HUDEP-2 (cell line): ENCODE measurements around the gene AUTS2.

Experiments used
- DNase-seq, 76 experiments: peaks; one replicate each; lab custom pipeline; 2025; ENCODE audit not compliant: unreplicated experiment in 76 of 76; lab: John Stamatoyannopoulos, UW

Gene AUTS2

DNA sequence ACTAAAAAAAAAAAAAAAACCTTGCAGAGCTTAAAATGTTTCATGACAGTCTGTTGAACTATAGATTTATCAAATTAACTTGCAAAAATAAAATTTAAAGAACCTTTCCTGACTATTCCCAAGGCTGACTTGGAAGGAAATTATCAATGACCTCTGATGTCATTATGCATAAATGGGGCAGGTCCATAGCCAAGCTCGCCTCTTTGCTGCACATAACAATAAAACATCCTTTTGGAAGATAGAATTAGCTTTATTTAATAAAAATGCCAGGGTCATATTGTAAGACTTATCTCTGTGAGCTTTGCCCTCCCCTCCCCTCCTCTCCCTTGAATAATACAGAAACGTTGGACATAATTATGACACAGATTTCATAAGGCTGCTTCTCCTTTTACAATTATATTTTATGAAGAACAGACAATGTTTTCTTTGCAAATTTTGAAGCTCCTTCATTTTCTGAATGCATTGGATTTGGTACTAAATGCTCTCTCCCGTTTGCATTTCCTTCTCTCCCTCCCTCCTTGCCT, 444.8 kb downstream of the AUTS2 start:
- DNase-seq: no peak

DNA sequence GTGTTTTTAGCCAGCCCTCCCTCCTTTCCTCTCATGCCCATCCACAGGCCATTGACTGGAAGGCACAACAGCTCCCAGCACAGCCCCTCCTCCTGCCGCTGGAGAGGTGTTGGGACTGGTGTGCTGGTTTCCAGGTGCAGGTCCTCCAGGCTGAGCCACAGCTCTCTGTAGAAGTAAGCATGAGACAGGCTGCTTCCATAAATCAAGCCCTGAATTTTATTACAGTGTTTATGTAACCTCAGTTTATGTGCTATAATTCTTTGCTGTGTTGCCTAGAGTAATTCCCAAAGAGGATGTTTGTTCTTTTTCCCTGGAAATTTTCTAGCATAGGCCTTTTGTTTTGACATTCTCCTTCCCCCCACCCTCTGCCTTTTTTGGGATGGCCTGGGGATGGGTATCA, 445.8 kb downstream of the AUTS2 start:
- no peak for DNase-seq

DNA sequence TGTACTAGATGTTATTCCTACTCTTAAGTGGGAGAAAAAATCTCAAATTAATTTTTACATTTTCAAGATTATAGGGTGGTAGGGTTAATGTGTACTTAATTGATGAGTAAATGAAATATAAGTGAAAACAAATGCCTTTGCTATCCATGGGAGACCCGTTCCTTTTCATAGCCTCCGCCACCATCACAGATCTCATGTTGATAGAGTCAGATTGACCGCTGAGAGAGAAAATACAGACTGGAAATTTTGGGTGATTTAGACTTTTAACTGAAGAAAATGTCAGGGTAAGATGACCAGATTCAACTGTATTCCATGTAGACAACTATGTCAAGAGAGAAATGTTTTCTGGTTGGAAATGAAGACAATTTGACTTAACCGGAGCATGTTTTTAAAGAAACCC, 446.2 kb downstream of the AUTS2 start:
- no peak for DNase-seq

DNA sequence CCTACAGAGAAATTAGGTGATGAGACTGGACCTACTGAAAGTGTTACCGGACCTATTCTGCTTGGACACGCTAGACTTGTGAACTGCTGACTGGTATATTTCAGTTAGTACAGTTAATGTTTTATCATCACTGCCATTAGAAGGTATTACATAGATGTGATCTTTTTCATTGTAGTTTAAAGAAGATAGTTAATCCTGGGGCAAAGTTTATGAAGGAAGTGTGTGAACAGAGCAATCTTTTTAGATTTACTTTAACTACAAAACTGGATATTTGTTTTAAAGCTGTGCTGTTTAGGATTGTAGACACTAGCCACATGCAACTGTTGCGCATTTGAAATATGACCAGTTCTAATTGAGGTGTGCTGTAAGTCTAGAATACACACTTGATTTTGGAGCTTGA, 446.7 kb downstream of the AUTS2 start:
- no peak for DNase-seq

DNA sequence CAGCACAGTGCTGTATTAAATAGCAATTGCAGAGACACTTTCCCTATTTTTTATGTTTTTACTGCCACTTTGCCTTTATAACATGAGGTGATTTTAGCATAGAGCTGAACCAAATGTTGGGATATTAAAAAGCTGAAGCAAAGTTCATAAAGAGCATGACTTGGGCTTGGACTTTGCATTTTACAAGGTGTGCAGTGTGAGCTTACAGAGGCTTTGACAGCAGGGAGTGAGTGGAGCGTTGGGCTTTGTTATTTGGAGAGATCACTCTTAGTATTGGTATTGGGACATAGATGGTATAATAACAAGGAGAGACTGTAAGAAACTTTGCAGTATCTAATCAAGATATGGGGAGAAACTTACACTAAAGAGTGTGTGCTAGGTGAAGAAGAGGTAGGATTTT, 449.1 kb downstream of the AUTS2 start:
- no peak for DNase-seq

DNA sequence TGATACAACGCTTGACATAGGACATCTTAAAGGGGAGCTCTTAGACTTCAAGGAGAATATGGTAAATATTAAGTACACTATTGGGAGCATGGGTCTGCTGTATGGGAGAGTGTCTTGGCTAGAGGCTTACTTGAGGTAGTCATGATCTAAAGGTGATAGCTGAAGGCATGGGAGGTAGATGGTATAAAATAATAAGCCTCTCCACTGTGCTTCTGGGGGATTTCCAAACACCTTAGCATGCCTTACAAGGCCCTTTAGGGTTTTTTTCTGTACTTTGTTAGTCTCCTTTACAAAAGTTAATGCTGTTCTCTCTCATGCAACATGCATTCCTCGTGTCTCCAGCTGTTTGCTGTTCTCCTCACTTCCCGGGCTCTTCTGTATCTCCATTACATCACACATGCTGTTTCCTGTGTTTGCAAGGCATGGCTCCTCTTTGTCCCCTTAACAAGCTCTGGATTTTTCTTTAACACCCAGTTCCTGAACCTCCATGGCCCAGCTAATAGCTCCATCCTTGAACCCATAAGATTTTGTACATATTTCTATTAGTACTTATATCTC, 449.7 kb downstream of the AUTS2 start:
- DNase-seq: no peak

DNA sequence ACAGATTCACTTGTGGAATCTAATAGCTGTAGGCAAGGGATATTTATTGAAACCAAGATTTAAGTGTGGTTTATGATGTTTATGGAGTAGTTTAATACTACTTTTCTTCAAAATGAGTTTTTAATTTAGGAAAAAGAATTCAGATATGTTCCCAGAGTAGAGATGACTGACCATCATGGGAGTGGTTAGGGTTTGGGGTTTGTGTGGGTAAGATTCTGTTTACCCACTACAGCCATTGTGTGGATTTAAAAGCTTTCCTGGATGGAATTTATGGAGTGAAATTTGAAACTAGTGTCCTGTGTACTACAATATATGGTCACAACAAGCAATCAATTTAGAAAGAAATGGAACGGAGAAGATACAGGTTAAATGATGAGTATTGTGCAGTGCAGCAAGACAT, 453.5 kb downstream of the AUTS2 start:
- no peak for DNase-seq

DNA sequence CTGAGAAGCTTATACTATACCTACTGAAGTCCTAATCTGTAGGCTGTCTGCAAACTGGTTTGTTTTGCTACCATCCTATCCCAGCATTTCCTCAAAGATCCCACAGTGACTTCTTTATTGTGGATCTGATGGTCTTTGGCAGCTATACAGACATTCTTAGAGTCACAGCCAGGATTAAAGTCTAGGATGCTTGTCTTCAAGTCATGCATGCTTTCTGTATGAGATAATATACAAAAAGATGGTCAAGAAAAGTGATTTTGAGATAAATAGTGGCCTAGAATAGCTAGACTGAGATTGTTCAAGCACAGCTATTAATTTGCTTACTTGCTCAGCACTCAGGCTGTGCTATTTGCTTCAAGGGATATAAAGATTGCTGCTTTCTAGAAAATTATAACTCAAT, 454.4 kb downstream of the AUTS2 start:
- DNase-seq: no peak

DNA sequence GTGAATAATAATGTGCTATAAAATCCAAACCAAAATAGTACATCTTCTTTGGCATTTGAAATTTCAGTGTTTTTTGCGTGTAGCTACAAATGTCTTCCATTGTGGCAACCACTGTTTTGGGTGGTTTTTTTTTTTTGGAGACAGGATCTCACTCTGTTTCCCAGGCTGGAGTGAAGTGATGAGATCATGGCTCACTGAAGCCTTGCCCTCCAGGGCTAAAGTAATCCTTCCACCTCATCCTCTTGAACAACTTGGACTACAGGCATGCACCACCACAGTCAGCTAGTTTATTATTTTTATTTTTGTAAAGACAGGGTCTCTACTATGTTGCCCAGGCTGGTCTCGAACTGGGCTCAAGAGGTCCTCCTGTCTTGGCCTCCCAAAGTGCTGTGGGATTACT, 455.1 kb downstream of the AUTS2 start:
- no peak for DNase-seq

DNA sequence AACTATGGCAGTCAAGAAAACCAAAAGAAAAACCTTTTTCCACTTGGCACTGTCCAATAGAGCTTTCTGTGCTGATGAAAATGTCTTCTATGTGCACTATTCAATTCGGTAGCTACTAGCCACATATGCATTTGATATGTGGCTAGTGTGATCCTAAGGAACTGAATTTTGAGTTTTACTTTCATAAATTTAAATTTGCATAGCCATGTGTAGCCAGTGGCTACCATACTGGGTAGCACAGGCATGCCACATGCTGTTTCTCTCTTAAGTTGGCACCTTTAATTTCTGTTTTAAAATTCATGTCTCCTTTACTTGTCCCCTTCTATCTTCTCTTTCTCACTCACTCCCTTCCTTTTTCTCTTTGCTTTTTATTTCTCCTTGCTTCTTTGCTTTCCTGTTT, 455.7 kb downstream of the AUTS2 start:
- DNase-seq: no peak

DNA sequence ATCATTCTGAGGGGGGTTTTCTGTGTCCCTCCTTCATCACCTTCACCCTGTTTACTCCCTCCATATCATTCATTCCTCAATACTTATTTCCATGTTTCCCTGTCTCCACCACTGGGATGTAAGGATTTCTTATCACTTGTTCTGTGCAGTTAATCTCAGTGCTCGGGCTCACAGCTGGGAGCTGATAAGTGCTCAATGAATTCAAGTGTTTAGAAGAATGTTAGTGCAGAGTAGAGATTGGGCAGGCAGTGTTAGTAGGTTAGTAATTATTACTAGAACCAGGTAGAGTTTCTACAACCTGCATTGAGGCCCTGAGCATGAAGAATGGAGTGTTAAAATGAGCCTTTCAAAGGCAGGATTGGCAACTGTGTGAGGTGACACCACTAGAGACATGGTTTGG, 458.1 kb downstream of the AUTS2 start:
- DNase-seq: no peak

DNA sequence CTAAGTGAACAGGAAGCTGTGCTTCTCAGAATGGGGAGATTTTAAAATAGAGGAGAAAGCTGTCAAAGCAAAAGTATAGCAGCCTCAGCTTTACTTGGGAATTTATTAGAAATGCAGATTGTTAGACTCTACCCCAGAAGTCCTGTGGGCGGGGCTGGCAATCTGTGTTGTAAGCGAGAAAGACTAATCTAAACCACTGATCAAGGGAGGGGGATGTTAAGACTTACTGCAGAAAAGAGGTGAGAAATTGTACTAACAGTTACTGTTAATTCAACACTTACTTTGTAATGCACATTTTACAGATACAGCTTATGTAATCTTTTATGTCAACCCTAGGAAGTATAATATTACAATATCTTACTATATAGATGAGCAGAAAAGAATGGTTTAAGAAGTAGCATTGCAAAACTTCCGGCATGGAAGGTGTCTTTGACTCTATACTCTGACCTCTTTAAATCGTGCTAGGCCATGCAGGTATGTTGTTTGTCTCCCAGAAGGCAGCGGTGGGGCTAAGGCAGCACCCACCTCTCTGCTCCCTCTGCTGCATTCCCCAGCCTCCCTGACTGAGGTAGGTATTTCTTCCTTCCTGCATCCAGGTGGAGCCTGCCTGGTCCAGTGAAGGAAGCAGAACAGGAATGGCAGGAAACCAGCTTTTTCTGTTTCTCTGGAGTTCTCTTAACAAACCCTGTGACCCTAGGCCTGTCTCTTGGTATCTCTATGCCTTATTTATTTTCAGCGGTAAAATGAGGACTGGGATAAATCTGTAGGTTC, 462.2 kb downstream of the AUTS2 start:
- DNase-seq: no peak

DNA sequence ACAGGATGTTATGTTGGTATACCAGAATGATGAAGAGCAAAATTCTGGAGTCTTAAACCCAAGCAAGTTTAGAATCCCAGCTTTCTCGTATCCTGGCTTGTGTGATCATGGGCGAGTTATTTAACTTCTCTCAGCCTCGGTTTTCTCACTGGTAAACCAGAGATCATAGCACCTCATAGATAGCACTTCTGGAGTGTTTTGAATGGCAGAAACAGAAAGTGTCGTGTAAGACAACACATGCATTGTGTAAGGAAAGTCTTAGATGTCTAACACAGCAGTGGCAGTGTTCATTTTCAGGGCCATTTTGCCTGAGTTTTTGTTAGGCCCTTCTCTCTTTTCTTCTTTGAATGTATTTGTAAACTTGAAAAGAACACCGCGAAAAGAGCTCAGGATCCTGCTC, 465.1 kb downstream of the AUTS2 start:
- DNase-seq: no peak

DNA sequence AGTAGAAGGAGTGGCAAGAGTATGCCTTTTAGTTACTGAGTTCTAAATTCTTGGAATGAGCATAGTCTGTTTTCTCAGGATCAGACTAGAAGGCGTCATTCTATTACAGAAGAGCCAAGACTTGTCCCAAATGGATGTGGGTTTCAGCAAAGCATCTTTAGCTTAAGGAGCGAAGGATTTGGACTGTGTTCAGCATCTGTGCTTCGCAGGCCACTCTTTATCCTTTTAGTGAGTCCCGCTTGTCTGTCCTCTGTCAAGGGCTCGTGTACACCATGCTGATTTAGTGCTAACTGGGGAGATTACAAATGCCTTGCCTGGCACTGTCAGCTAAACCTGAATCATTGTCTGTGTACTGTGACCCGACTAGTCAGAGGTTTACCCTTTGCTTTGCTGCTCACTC, 465.7 kb downstream of the AUTS2 start:
- DNase-seq: no peak

DNA sequence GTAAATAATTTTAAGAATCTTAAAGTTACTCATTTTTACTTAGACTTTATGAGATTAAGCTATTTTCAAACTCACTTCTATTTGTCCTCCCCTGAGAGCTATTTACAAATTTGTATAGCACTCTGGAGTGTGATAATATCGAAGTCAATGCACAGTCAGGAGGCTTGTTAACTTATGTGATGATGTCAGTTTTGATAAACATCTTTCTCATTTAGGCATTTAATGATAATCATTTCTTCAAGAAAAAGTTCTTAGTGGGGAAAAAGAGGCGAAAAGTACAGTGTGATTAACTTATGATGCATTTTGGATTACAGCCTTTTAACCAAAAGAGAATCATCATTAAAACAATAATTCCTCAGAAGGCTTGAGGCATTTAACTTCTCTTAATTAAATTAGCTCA, 468.6 kb downstream of the AUTS2 start:
- DNase-seq: no peak

DNA sequence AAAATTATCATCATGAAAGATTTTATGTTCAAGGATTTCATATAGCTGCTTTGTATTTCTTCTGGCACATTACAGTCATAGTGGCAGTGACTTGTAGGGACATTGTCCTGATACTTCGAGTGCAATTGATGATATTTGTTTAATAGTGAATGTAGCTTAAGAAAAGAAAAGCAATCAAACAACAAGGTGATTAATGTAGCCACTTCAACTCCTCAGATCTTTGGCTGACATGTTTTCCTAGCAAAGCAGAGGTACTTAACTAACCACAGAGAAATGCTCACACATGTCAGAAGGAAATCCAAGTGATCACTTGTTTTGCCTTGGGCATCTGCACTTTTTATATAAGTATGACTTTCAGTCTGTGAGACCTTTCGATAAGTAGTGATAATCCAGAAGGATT, 470.3 kb downstream of the AUTS2 start:
- no peak for DNase-seq

DNA sequence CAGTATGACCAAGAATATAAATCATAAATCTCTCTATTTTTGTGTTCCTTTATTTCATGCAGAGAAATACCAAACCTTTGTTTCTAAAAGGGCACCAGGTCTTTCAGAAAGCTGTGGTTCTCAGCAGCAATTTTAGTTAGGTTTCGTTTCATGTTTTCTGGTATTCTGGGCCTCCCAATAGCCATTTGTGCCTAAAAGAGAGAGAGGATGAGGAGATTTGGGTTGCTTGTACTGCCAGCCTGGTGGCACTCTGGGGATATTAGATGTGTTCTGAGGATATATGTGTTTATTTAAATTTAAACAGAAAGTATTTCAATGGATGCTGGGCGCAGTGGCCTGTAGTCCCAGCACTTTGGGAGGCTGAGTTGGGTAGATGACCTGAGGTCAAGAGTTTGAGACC, 471.7 kb downstream of the AUTS2 start:
- no peak for DNase-seq

DNA sequence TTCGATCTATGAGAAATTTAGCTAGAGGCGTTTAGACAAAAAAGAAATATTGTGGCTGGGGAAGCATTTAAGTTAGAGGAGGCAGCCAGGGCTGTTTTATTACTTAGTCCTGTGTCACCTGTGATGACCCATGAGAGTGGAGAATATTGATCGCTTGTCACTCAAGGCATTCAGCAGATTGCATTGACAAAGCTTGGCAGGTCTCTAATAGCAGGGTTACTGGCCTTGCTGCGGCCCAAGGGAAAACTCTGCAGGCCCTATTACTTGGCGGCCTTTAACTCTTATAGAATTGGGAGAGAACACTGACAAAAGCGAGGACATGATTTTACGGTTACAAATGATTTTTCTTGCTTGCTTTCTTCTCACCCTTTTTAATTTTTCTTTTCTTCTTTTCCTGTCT, 473.5 kb downstream of the AUTS2 start:
- no peak for DNase-seq

DNA sequence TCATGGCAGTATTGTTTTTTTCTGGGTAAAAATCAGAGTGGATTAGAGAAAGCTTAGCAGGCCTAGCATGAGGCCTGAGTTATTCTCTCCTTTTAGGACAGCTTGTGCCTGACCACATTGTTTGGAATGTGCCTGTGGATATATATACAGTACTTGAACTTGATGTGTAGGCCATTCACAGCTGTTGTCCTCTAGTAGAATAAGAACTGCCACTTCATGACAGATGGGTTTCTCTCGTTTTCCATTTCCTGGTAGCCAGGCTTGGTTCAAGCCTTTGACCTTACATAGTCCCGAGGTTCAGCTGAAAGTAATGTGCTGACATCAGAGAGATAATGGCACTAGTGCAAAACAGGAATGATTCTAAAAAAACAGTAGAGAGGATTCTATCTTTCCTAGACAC, 473.9 kb downstream of the AUTS2 start:
- no peak for DNase-seq

DNA sequence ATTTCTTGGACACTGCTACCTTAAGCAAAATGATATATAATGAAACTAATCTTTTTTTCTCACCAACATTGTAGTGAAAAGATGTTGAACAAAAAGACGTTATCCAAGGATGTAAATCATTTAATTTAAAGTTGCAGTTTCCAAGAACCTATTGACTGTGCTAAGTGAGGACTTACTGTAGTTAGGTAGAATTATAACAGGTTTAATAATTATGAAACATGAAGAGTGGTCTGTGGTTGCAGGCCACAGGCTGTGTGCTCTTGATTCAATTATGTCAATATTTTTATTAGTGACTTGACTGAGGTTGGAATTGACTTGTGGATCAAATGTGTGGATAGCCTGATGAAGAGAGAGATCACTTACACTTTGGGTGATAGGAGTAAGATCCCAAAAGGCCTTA, 478.1 kb downstream of the AUTS2 start:
- DNase-seq: no peak

DNA sequence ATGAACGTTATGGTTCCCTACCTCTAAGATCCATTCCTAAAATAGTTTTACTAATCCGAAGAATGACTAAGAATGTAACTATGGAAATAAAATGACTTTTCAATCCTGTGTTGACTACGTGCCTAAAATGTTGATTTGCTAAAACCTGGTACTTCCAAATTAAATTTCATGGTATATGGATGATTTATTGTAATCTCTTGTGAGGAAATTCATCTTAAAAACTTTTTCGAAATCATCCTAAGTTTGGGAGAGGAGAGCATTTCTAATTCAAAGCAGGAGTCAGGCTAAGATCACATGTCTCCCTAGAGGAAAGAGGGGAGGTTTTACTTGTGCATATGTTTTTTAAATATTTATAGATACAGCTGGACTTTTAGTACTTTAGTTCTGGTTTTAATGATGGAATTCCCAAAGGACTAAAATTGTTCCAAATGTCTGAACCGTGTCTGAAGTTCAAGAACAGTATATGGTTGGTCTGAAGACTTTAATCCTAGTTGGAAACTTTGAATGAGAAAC, 483.9 kb downstream of the AUTS2 start:
- no peak for DNase-seq

DNA sequence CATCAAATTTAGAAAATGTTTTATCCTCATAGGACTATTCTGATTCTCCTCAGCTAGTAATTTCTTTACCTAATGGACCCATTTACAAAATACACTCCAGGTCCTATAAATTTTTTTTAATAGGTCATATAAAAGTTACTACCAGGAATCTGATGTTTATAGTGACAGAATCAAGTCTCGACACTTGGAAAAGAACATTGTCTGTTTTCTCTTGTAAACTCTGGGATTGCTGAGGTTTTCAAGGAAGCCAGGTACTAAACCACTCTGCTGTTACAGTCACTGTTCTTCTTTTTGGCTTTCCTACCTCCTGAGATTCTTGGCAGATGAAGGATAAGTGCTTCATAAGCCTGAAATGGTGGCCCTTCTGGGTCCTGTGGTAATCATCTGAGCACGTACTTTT, 493.1 kb downstream of the AUTS2 start:
- DNase-seq: no peak
